ENCODE data around the gene GINS1. TPM values are rescaled to one million over a fixed set of nuclear protein-coding genes. Genes with fewer than 3 reads are reported as not detected.
A peak's percentile ranks its signal among the peaks of the same experiment; 100 is the strongest.

The GINS1 gene
- total RNA-seq, 1 donor from 2014 or later = 5.4 TPM

GRCh38 chr20:25402583-25402982, 4.9 kb upstream of the GINS1 start:
- Mint-ChIP-seq H3K27ac (no peak overlapping the region), H3K36me3 (ENCODE audit: low read depth) (peaks cover 6% of the 10 kb centered on the region), H3K9me3 (peaks cover 9% of the 10 kb centered on the region), H3K27me3 (no peaks in the 10 kb centered on the region), H3K4me1 (peaks cover 5% of the 10 kb centered on the region), H3K4me3 (no peak overlapping the region)
- ATAC-seq (ENCODE audit: low read depth) = no peak
- no peak for TF ChIP-seq CTCF (IDR thresholded peaks at IDR 0.05)
- intact Hi-C loops (cut with micrococcal nuclease) = no loop called here
- DNase-seq = no peak
- CTCF ChIA-PET = no interaction called here
- POLR2A ChIA-PET = no interaction called here

- intact Hi-C loops (cut with micrococcal nuclease) = no loop called here
- peaks cover 3% of the 10 kb centered on the region for H3K36me3 Mint-ChIP-seq (ENCODE audit: low read depth)
- CTCF ChIA-PET = interaction anchor here (1.8 to 3.7 kb wide), 2 partner anchors 9 to 113 kb away, joined by 9 to 17 read pairs; no protein-coding TSS in a partner anchor
- H3K4me1 Mint-ChIP-seq = peaks cover 17% of the 10 kb centered on the region
- no peak for TF ChIP-seq CTCF (IDR thresholded peaks at IDR 0.05)
- H3K27ac Mint-ChIP-seq = peak overlapping the region; percentile 15
- H3K9me3 Mint-ChIP-seq = peaks cover 5% of the 10 kb centered on the region
- H3K4me3 Mint-ChIP-seq = peak overlapping the region; percentile 91
- no peaks in the 10 kb centered on the region for H3K27me3 Mint-ChIP-seq
- POLR2A ChIA-PET = interaction anchor here (1.1 to 1.5 kb wide), 3 partner anchors 17 to 350 kb away, joined by 3 to 13 read pairs (median 7); partner anchors contain the start of genes ABHD12 and ACSS1
- no peak for DNase-seq
- ATAC-seq (ENCODE audit: low read depth) = no peak
Measured at GRCh38 chr20:25408170-25408547, 686 bp downstream of the GINS1 start.

GRCh38 chr20:25408890-25409289, 1.4 kb downstream of the GINS1 start:
- TF ChIP-seq CTCF (IDR thresholded peaks at IDR 0.05) = no peak
- ChIA-PET POLR2A (no interaction called here), CTCF (interaction anchor here (1.1 to 3.7 kb wide), 3 partner anchors 10 to 413 kb away, joined by 3 to 17 read pairs (median 9); no protein-coding TSS in a partner anchor)
- intact Hi-C loops (cut with micrococcal nuclease) = no loop called here
- peaks cover 3% of the 10 kb centered on the region for H3K36me3 Mint-ChIP-seq (ENCODE audit: low read depth)
- peaks cover 1% of the 10 kb centered on the region for H3K9me3 Mint-ChIP-seq
- no peak overlapping the region for H3K4me3 Mint-ChIP-seq
- no peaks in the 10 kb centered on the region for H3K27me3 Mint-ChIP-seq
- no peak for ATAC-seq (ENCODE audit: low read depth)
- DNase-seq = no peak
- H3K4me1 Mint-ChIP-seq = peaks cover 17% of the 10 kb centered on the region
- no peak overlapping the region for H3K27ac Mint-ChIP-seq

- H3K36me3 Mint-ChIP-seq (ENCODE audit: low read depth) = no peaks in the 10 kb centered on the region
- H3K27me3 Mint-ChIP-seq = no peaks in the 10 kb centered on the region
- ATAC-seq (ENCODE audit: low read depth) (no peak), DNase-seq (no peak)
- H3K4me1 Mint-ChIP-seq = no peaks in the 10 kb centered on the region
- no peak overlapping the region for H3K27ac Mint-ChIP-seq
- intact Hi-C loops (cut with micrococcal nuclease) = no loop called here
- no peak overlapping the region for H3K4me3 Mint-ChIP-seq
- H3K9me3 Mint-ChIP-seq = no peaks in the 10 kb centered on the region
- ChIA-PET POLR2A (no interaction called here), CTCF (no interaction called here)
- no peak for TF ChIP-seq CTCF (IDR thresholded peaks at IDR 0.05)
Measured at GRCh38 chr20:25418776-25419175, 11.3 kb downstream of the GINS1 start.

- no peak for ATAC-seq (ENCODE audit: low read depth)
- ChIA-PET CTCF (no interaction called here), POLR2A (no interaction called here)
- Mint-ChIP-seq H3K4me1 (no peaks in the 10 kb centered on the region), H3K9me3 (no peaks in the 10 kb centered on the region), H3K27me3 (no peaks in the 10 kb centered on the region), H3K27ac (no peak overlapping the region), H3K36me3 (ENCODE audit: low read depth) (no peaks in the 10 kb centered on the region), H3K4me3 (no peak overlapping the region)
- no peak for DNase-seq
- intact Hi-C loops (cut with micrococcal nuclease) = no loop called here
- TF ChIP-seq CTCF (IDR thresholded peaks at IDR 0.05) = no peak
Measured at GRCh38 chr20:25421102-25421501, 13.6 kb downstream of the GINS1 start.
